A673 (cell line): ENCODE results near the gene MVD. TPM values are rescaled to one million over a fixed set of nuclear protein-coding genes. Genes with fewer than 3 reads are reported as not detected.

Experiments used
- BruUV-seq: library from RNA; stranded (reverse); fragments of 400-500 nt; replicated peaks from 2 replicates; lab custom pipeline; 2021; lab: Mats Ljungman, UMichigan
- CTCF ChIA-PET: fragments of 300-600 bp; sonication (Branson Sonifier 250); formaldehyde crosslinking; loops from one replicate; lab custom pipeline; 2022; ENCODE audit warnings: antibody characterized with exemption; lab: Charles Lee
- POLR2A ChIA-PET: fragments of 300-600 bp; sonication (Branson Sonifier 250); formaldehyde crosslinking; loops from one replicate; lab custom pipeline; 2022; ENCODE audit warnings: antibody characterized with exemption; ENCODE audit not compliant: low non-redundant PET; lab: Charles Lee
- DNase-seq: peaks from one replicate; pipeline ENCODE4 v3.0.0-alpha.2; 2015; ENCODE audit warnings: low spot score
- H3K27ac ChIP-seq: fragments of 200-600 bp; sonication (generic); 2 replicates; pipeline ENCODE4 v1.5.1; 2016; ENCODE audit warnings: mixed run types, low read depth, mild to moderate bottlenecking, mixed read lengths, antibody characterized with exemption, low read length; ENCODE audit not compliant: poor library complexity, severe bottlenecking
- H3K27me3 ChIP-seq: fragments of 200-600 bp; sonication (generic); replicated peaks from 2 replicates; pipeline ENCODE4 v1.6.1; 2017; ENCODE audit warnings: mixed run types, low read depth, mild to moderate bottlenecking, mixed read lengths, antibody characterized with exemption, low read length; ENCODE audit not compliant: insufficient read depth, poor library complexity
- H3K36me3 ChIP-seq: fragments of 200-600 bp; sonication (generic); 2 replicates; pipeline ENCODE4 v1.6.1; 2016; ENCODE audit warnings: mixed run types, mild to moderate bottlenecking, mixed read lengths, antibody characterized with exemption, low read length; ENCODE audit not compliant: insufficient read depth, poor library complexity, severe bottlenecking
- H3K4me1 ChIP-seq: fragments of 200-600 bp; sonication (generic); 2 replicates; pipeline ENCODE4 v1.6.1; 2017; ENCODE audit warnings: mixed run types, mild to moderate bottlenecking, mixed read lengths, antibody characterized with exemption, low read length; ENCODE audit not compliant: insufficient read depth, poor library complexity, severe bottlenecking
- H3K4me3 ChIP-seq: fragments of 200-600 bp; sonication (generic); 2 replicates; pipeline ENCODE4 v1.5.1; 2016; ENCODE audit warnings: low read depth, mixed run types, mild to moderate bottlenecking, mixed read lengths, low read length; ENCODE audit not compliant: poor library complexity, severe bottlenecking
- H3K9me3 ChIP-seq: fragments of 200-600 bp; sonication (generic); 2 replicates; pipeline ENCODE4 v1.6.1; 2016; ENCODE audit warnings: mixed run types, low read depth, mild to moderate bottlenecking, mixed read lengths, antibody characterized with exemption, low read length; ENCODE audit not compliant: poor library complexity, severe bottlenecking
- EZH2 ChIP-seq: fragments of 200-600 bp; sonication (generic); IDR thresholded peaks from 2 replicates; pipeline ENCODE4 v1.6.1; 2017; ENCODE audit warnings: borderline replicate concordance, low read depth, mild to moderate bottlenecking, mixed read lengths, antibody characterized with exemption, low read length; ENCODE audit not compliant: poor library complexity, severe bottlenecking
- intact Hi-C: fragments of 100-400 bp; cut with micrococcal nuclease; formaldehyde crosslinking; loops from one replicate; pipeline ENCODE4 v1.10.0; 2022; ENCODE audit not compliant: unreplicated experiment
- total RNA-seq: library from RNA; stranded (reverse); gene quantifications from 2 replicates; pipeline ENCODE4 v1.2.3, GENCODE V29; 2021
- TF ChIP-seq, protein P1 (sequence below): fragments of 300-800, 200-600 bp; sonication (generic); conservative IDR thresholded peaks from 2 replicates; pipeline ENCODE4 v1.5.1; 2017; ENCODE audit warnings: low read depth, mild to moderate bottlenecking, antibody characterized with exemption, low read length, moderate library complexity, mixed read lengths

Gene MVD
- total RNA-seq, 1 experiment from 2014 or later, result 131 TPM

DNA sequence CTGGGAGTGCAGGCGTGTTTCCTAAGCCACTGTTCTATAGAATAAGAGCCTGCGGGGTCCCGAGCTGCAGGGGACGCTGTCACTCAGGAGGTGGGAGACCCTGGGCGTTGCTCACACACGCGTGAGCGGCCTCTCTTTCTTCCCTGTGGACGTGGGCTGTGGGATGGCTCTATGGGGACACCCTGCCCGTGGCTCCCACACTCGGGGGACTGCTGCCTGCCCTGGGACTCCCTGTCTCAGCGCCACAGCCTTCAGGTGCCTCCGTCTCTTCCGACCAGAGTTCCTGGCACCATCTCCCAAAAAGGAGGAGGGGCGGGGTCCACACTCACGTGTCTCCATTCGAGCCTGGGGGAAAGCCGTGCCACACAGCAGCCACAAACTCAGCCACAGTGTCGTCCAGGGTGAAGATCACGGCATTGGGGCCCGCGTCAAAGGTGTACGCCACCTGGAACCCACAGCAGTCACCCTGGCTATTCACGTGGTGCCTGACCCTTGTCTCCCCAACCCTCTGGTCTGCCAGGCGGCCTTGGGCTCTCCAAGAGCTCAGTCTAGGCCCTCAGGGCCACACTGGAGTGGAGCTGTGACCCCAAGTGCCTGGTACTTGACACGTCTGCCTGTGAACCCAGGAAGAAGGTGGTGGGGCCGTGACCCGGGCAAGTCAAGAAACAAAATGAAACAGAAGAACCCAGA is 8.4 kb downstream of the MVD start:
- CTCF ChIA-PET, result no interaction called here
- no TSS peak for BruUV-seq
- no peak for DNase-seq
- peaks cover 54% of the 10 kb centered on the region for H3K36me3 ChIP-seq
- TF ChIP-seq EZH2, result no peak
- TF ChIP-seq, protein P1, sequence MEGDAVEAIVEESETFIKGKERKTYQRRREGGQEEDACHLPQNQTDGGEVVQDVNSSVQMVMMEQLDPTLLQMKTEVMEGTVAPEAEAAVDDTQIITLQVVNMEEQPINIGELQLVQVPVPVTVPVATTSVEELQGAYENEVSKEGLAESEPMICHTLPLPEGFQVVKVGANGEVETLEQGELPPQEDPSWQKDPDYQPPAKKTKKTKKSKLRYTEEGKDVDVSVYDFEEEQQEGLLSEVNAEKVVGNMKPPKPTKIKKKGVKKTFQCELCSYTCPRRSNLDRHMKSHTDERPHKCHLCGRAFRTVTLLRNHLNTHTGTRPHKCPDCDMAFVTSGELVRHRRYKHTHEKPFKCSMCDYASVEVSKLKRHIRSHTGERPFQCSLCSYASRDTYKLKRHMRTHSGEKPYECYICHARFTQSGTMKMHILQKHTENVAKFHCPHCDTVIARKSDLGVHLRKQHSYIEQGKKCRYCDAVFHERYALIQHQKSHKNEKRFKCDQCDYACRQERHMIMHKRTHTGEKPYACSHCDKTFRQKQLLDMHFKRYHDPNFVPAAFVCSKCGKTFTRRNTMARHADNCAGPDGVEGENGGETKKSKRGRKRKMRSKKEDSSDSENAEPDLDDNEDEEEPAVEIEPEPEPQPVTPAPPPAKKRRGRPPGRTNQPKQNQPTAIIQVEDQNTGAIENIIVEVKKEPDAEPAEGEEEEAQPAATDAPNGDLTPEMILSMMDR, result no peak
- no peak overlapping the region for H3K4me3 ChIP-seq
- peaks cover 17% of the 10 kb centered on the region for H3K4me1 ChIP-seq
- H3K9me3 ChIP-seq, result no peaks in the 10 kb centered on the region
- H3K27me3 ChIP-seq, result no peaks in the 10 kb centered on the region
- no peak overlapping the region for H3K27ac ChIP-seq
- POLR2A ChIA-PET, result no interaction called here
- intact Hi-C loops, result no loop called here

DNA sequence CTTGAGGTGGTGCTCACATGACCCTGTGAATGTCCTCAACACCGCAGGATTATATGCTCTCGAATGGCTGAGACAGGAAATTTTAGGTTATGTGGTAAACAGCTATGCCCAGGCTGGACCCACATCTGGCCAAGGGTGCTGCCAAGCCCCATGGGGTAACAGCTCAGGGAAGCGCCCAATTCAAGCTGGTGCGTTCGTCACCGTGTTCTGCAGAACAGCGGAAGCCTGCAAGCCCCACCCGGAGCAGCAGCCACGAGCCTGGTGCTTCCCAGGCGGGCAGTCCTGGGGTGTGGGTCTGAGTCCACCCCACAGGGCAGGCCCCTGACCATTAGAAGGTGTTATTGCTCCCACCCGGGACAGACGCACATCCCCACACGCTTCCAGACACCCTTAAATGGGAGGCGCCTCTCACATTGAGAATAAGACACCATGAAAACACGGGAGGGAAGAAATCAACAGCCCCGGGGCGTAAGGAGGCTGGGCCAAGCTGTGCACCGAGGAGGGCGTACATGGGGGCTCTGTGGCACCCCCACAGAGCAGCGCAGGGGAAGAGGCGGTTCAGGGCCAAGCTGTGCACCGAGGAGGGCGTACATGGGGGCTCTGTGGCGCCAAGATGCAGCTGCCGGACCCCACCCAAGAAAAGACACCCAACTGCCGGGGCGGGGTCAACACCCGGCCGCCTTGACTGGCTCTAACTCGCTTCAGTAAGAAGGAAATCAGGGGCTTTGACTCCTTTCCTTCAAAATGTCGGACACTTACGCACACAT is 9.1 kb downstream of the MVD start:
- no peaks in the 10 kb centered on the region for H3K27me3 ChIP-seq
- no peak overlapping the region for H3K27ac ChIP-seq
- no peak for DNase-seq
- TF ChIP-seq, protein P1, result no peak
- no peak for TF ChIP-seq EZH2
- peaks cover 17% of the 10 kb centered on the region for H3K4me1 ChIP-seq
- intact Hi-C loops, result no loop called here
- peaks cover 49% of the 10 kb centered on the region for H3K36me3 ChIP-seq
- BruUV-seq, result no TSS peak
- ChIA-PET CTCF (no interaction called here), POLR2A (no interaction called here)
- no peaks in the 10 kb centered on the region for H3K9me3 ChIP-seq
- H3K4me3 ChIP-seq, result no peak overlapping the region

DNA sequence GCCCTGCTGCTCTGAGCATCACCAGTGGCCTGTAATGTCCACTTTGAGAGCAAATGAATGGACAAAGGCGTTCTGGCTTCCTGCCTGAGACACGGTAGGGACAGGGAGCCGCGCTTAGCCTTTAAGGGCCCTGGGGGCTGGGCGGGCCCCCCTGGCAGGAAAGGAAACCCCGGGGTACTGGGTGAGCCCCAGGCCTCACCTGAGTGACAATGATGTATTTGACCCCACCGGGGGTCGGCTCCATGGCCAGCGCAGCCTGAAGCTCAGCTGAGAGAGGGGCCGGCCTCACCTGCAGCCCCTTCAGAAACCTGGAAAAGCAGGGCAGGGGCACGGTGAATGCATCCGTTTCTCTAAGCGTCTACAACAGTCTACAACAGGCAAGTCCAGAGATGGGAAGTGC is 9.8 kb downstream of the MVD start:
- no peak for DNase-seq
- Histone ChIP-seq H3K27ac (no peak overlapping the region), H3K4me1 (peaks cover 17% of the 10 kb centered on the region), H3K4me3 (no peak overlapping the region), H3K36me3 (peaks cover 45% of the 10 kb centered on the region), H3K27me3 (no peaks in the 10 kb centered on the region), H3K9me3 (no peaks in the 10 kb centered on the region)
- no TSS peak for BruUV-seq
- CTCF ChIA-PET, result no interaction called here
- TF ChIP-seq EZH2, result no peak
- TF ChIP-seq, protein P1, result no peak
- intact Hi-C loops, result no loop called here
- POLR2A ChIA-PET, result no interaction called here
